ENCODE results near the gene LAMA3.

The LAMA3 gene

DNA sequence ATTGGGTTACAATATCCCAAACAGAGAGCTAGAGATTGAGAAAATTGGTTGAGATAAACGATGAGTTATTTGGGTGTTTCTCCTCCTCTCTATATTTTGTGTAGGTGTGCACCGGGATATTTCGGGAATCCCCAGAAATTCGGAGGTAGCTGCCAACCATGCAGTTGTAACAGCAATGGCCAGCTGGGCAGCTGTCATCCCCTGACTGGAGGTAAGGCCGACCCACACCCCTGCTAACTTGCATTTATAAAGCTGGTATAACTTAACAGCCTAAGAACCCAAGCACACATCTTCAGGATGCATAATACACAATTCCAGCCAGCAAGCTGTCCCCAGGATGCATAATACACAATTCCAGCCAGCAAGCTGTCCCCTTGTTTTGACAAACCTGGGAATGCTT lies 200.7 kb downstream of the LAMA3 start:
- Histone ChIP-seq H2AFZ (ENCODE audit: low read length) (no peak overlapping the region), H3K14ac (ENCODE audit: low read length) (no peak overlapping the region), H4K8ac (ENCODE audit: low read depth, low read length) (no peak overlapping the region), H3K18ac (ENCODE audit: low read length) (no peak overlapping the region), H2BK12ac (ENCODE audit: low read length) (peak overlapping the region; percentile 17), H4K91ac (ENCODE audit: low read depth, low read length, poor library complexity) (no peak overlapping the region), H3K9me3 (replicated peaks in 1 of 2; ENCODE audit: control insufficient read depth in 2 of 2, insufficient read depth in 1 of 2, low read depth in 1 of 2, low read length in 2 of 2) (no peaks in the 10 kb centered on the region), H2AK5ac (ENCODE audit: low read depth, low read length) (no peak overlapping the region), H3K4me3 (ENCODE audit: low read length in 2 of 2) (no peak overlapping the region), H3K23ac (ENCODE audit: low read depth, low read length, poor library complexity) (no peak overlapping the region), H3K4me2 (ENCODE audit: insufficient read depth, low read length, poor library complexity, severe bottlenecking) (no peak overlapping the region), H3K27ac (replicated peaks; ENCODE audit: low read length) (no peak overlapping the region), H2BK120ac (ENCODE audit: low read depth, low read length) (no peak overlapping the region), H3K4me1 (ENCODE audit: control insufficient read depth in 2 of 2, insufficient read depth in 1 of 2, low read depth in 1 of 2, low read length in 2 of 2) (no peaks in the 10 kb centered on the region), H2BK5ac (ENCODE audit: low read length) (no peak overlapping the region), H3K9ac (ENCODE audit: low read depth, low read length, poor library complexity) (no peak overlapping the region), H3K36me3 (replicated peaks in 1 of 2; ENCODE audit: control insufficient read depth in 2 of 2, insufficient read depth in 2 of 2, low read length in 2 of 2) (no peaks in the 10 kb centered on the region), H2BK15ac (ENCODE audit: low read length) (no peak overlapping the region), H3K4ac (ENCODE audit: low read length) (no peak overlapping the region), H3K79me1 (ENCODE audit: low read depth, low read length) (no peaks in the 10 kb centered on the region), H3K27me3 (ENCODE audit: control insufficient read depth in 3 of 3, insufficient read depth in 3 of 3, low read depth in 1 of 3, low read length in 3 of 3) (peaks cover 0 to 6% (median 0%) of the 10 kb centered on the region in 3 experiments)
- DNase-seq (ENCODE audit: low spot score): no peak
- WGBS, 2 donors (ENCODE audit: extremely low coverage in 2 of 2, insufficient read length in 2 of 2, insufficient replicate concordance in 1 of 2): no CpG with 5 or more reads among the region's 5 CpGs

- Histone ChIP-seq H3K9ac (ENCODE audit: low read depth, low read length, poor library complexity) (no peak overlapping the region), H3K36me3 (replicated peaks in 1 of 2; ENCODE audit: control insufficient read depth in 2 of 2, insufficient read depth in 2 of 2, low read length in 2 of 2) (no peaks in the 10 kb centered on the region), H2BK12ac (ENCODE audit: low read length) (no peak overlapping the region), H3K14ac (ENCODE audit: low read length) (no peak overlapping the region), H2AK5ac (ENCODE audit: low read depth, low read length) (no peak overlapping the region), H4K91ac (ENCODE audit: low read depth, low read length, poor library complexity) (no peak overlapping the region), H3K4ac (ENCODE audit: low read length) (no peak overlapping the region), H2AFZ (ENCODE audit: low read length) (no peak overlapping the region), H3K4me3 (ENCODE audit: low read length in 2 of 2) (no peak overlapping the region), H4K8ac (ENCODE audit: low read depth, low read length) (no peak overlapping the region), H3K4me1 (ENCODE audit: control insufficient read depth in 2 of 2, insufficient read depth in 1 of 2, low read depth in 1 of 2, low read length in 2 of 2) (no peaks in the 10 kb centered on the region), H3K27ac (replicated peaks; ENCODE audit: low read length) (no peak overlapping the region), H3K27me3 (ENCODE audit: control insufficient read depth in 3 of 3, insufficient read depth in 3 of 3, low read depth in 1 of 3, low read length in 3 of 3) (peaks cover 0 to 6% (median 0%) of the 10 kb centered on the region in 3 experiments), H3K4me2 (ENCODE audit: insufficient read depth, low read length, poor library complexity, severe bottlenecking) (no peak overlapping the region), H3K9me3 (replicated peaks in 1 of 2; ENCODE audit: control insufficient read depth in 2 of 2, insufficient read depth in 1 of 2, low read depth in 1 of 2, low read length in 2 of 2) (no peaks in the 10 kb centered on the region), H2BK120ac (ENCODE audit: low read depth, low read length) (no peak overlapping the region), H3K23ac (ENCODE audit: low read depth, low read length, poor library complexity) (no peak overlapping the region), H2BK5ac (ENCODE audit: low read length) (no peak overlapping the region), H3K79me1 (ENCODE audit: low read depth, low read length) (no peaks in the 10 kb centered on the region), H2BK15ac (ENCODE audit: low read length) (no peak overlapping the region), H3K18ac (ENCODE audit: low read length) (no peak overlapping the region)
- DNase-seq (ENCODE audit: low spot score): no peak
Observed at GRCh38 chr18:23890589-23890988, 201.3 kb downstream of the LAMA3 start.

GRCh38 chr18:23893653-23894052 lies 204.4 kb downstream of the LAMA3 start:
- Histone ChIP-seq H2AK5ac (ENCODE audit: low read depth, low read length) (no peak overlapping the region), H3K4me3 (ENCODE audit: low read length in 2 of 2) (no peak overlapping the region), H4K91ac (ENCODE audit: low read depth, low read length, poor library complexity) (no peak overlapping the region), H3K14ac (ENCODE audit: low read length) (no peak overlapping the region), H2BK5ac (ENCODE audit: low read length) (no peak overlapping the region), H3K9me3 (replicated peaks in 1 of 2; ENCODE audit: control insufficient read depth in 2 of 2, insufficient read depth in 1 of 2, low read depth in 1 of 2, low read length in 2 of 2) (no peaks in the 10 kb centered on the region), H4K8ac (ENCODE audit: low read depth, low read length) (no peak overlapping the region), H3K9ac (ENCODE audit: low read depth, low read length, poor library complexity) (no peak overlapping the region), H3K4ac (ENCODE audit: low read length) (no peak overlapping the region), H2BK15ac (ENCODE audit: low read length) (no peak overlapping the region), H3K36me3 (replicated peaks in 1 of 2; ENCODE audit: control insufficient read depth in 2 of 2, insufficient read depth in 2 of 2, low read length in 2 of 2) (no peaks in the 10 kb centered on the region), H3K27ac (replicated peaks; ENCODE audit: low read length) (no peak overlapping the region), H2AFZ (ENCODE audit: low read length) (no peak overlapping the region), H3K18ac (ENCODE audit: low read length) (no peak overlapping the region), H3K79me1 (ENCODE audit: low read depth, low read length) (no peaks in the 10 kb centered on the region), H3K23ac (ENCODE audit: low read depth, low read length, poor library complexity) (no peak overlapping the region), H3K4me1 (ENCODE audit: control insufficient read depth in 2 of 2, insufficient read depth in 1 of 2, low read depth in 1 of 2, low read length in 2 of 2) (no peaks in the 10 kb centered on the region), H2BK120ac (ENCODE audit: low read depth, low read length) (no peak overlapping the region), H3K4me2 (ENCODE audit: insufficient read depth, low read length, poor library complexity, severe bottlenecking) (no peak overlapping the region), H2BK12ac (ENCODE audit: low read length) (no peak overlapping the region), H3K27me3 (ENCODE audit: control insufficient read depth in 3 of 3, insufficient read depth in 3 of 3, low read depth in 1 of 3, low read length in 3 of 3) (peaks cover 0 to 3% (median 0%) of the 10 kb centered on the region in 3 experiments)
- DNase-seq (ENCODE audit: low spot score): no peak
- WGBS, 2 donors (ENCODE audit: extremely low coverage in 2 of 2, insufficient read length in 2 of 2, insufficient replicate concordance in 1 of 2): no CpG with 5 or more reads among the region's 5 CpGs

DNA sequence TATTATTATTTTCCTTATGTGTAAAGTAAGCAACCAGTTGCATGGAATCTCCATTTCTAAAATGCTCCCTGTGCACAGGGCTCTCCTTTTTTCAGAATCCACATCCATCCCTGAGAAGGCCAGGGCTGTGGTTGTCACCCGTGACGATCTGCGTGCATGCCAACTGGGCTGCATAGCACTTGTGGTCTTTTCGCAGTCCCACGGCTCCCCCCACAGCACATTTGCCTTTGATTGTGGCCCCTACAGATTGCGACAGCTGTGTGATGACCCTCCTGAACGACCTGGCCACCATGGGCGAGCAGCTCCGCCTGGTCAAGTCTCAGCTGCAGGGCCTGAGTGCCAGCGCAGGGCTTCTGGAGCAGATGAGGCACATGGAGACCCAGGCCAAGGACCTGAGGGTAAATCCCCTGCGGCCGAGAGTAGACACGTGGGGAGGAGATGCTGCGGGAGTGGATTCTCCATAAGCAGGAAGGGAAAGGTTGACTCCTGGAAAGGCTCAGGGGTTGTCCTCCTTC lies 205.5 kb downstream of the LAMA3 start:
- Histone ChIP-seq H3K14ac (ENCODE audit: low read length) (no peak overlapping the region), H3K4ac (ENCODE audit: low read length) (no peak overlapping the region), H3K23ac (ENCODE audit: low read depth, low read length, poor library complexity) (no peak overlapping the region), H2AK5ac (ENCODE audit: low read depth, low read length) (peak overlapping the region; percentile 44), H3K36me3 (replicated peaks in 1 of 2; ENCODE audit: control insufficient read depth in 2 of 2, insufficient read depth in 2 of 2, low read length in 2 of 2) (no peaks in the 10 kb centered on the region), H2BK5ac (ENCODE audit: low read length) (no peak overlapping the region), H2BK12ac (ENCODE audit: low read length) (peak overlapping the region; percentile 14), H3K27ac (replicated peaks; ENCODE audit: low read length) (no peak overlapping the region), H3K9me3 (replicated peaks in 1 of 2; ENCODE audit: control insufficient read depth in 2 of 2, insufficient read depth in 1 of 2, low read depth in 1 of 2, low read length in 2 of 2) (no peaks in the 10 kb centered on the region), H3K9ac (ENCODE audit: low read depth, low read length, poor library complexity) (no peak overlapping the region), H3K27me3 (ENCODE audit: control insufficient read depth in 3 of 3, insufficient read depth in 3 of 3, low read depth in 1 of 3, low read length in 3 of 3) (peaks cover 0 to 10% (median 0%) of the 10 kb centered on the region in 3 experiments), H3K4me3 (ENCODE audit: low read length in 2 of 2) (no peak overlapping the region), H3K18ac (ENCODE audit: low read length) (peak overlapping the region; percentile 44), H4K91ac (ENCODE audit: low read depth, low read length, poor library complexity) (peak overlapping the region; percentile 24), H2AFZ (ENCODE audit: low read length) (no peak overlapping the region), H3K79me1 (ENCODE audit: low read depth, low read length) (no peaks in the 10 kb centered on the region), H2BK15ac (ENCODE audit: low read length) (peak overlapping the region; percentile 77), H3K4me2 (ENCODE audit: insufficient read depth, low read length, poor library complexity, severe bottlenecking) (no peak overlapping the region), H2BK120ac (ENCODE audit: low read depth, low read length) (peak overlapping the region; percentile 79), H3K4me1 (ENCODE audit: control insufficient read depth in 2 of 2, insufficient read depth in 1 of 2, low read depth in 1 of 2, low read length in 2 of 2) (no peaks in the 10 kb centered on the region), H4K8ac (ENCODE audit: low read depth, low read length) (no peak overlapping the region)
- WGBS, 2 donors (ENCODE audit: extremely low coverage in 2 of 2, insufficient read length in 2 of 2, insufficient replicate concordance in 1 of 2): no CpG with 5 or more reads among the region's 14 CpGs
- no peak for DNase-seq (ENCODE audit: low spot score)

Measured in neuronal stem cell (in vitro differentiated cells).